ENCODE measurements around the gene SOX18.

GRCh38 chr20:64051033-64051452 is 1.6 kb upstream of the SOX18 start:
- no peak for TF ChIP-seq POLR2AphosphoS5 (IDR thresholded peaks at IDR 0.05; ENCODE audit: borderline replicate concordance, low read depth, low read length)
- TF ChIP-seq EZH2 (IDR thresholded peaks at IDR 0.05): no peak
